C4-2B (cell line): ENCODE measurements around the gene TSPAN4.
A peak's percentile ranks its signal among the peaks of the same experiment; 100 is the strongest.

Experiments
- H3K27ac ChIP-seq: fragments of 450-650 bp; 2 replicates; pipeline ENCODE4 v1.5.1; 2017
- CTCF ChIP-seq: fragments of 450-650 bp; conservative IDR thresholded peaks from 2 replicates; pipeline ENCODE4 v1.5.1; 2017; ENCODE audit warnings: mild to moderate bottlenecking
- ZFX ChIP-seq: fragments of 450-650 bp; IDR thresholded peaks from 2 replicates; pipeline ENCODE4 v1.6.1; 2017

TSPAN4 gene

GRCh38 chr11:873706-874105 is 31.1 kb downstream of the TSPAN4 start:
- no peak for TF ChIP-seq CTCF
- TF ChIP-seq ZFX, result no peak
- no peak overlapping the region for H3K27ac ChIP-seq

- no peak overlapping the region for H3K27ac ChIP-seq
- TF ChIP-seq CTCF (no peak), ZFX (no peak)
Observed at GRCh38 chr11:875203-875602, 32.6 kb downstream of the TSPAN4 start.

GRCh38 chr11:875769-876301 is 33.2 kb downstream of the TSPAN4 start:
- no peak for TF ChIP-seq CTCF
- TF ChIP-seq ZFX, result no peak
- peak overlapping the region; percentile 57 for H3K27ac ChIP-seq

- no peak for TF ChIP-seq CTCF
- TF ChIP-seq ZFX, result no peak
- H3K27ac ChIP-seq, result peak overlapping the region; percentile 57
Observed at GRCh38 chr11:876545-876944, 33.9 kb downstream of the TSPAN4 start.

GRCh38 chr11:877565-877964 is 34.9 kb downstream of the TSPAN4 start:
- peak overlapping the region; percentile 57 for H3K27ac ChIP-seq

GRCh38 chr11:880447-880846 is 37.8 kb downstream of the TSPAN4 start:
- TF ChIP-seq CTCF (no peak), ZFX (no peak)
- H3K27ac ChIP-seq, result no peak overlapping the region

More at GRCh38 chr11:877565-877964, 34.9 kb downstream of the TSPAN4 start:
- TF ChIP-seq ZFX (no peak), CTCF (no peak)

GRCh38 chr11:882596-882995 is 39.9 kb downstream of the TSPAN4 start:
- H3K27ac ChIP-seq, result no peak overlapping the region
- TF ChIP-seq CTCF (no peak), ZFX (no peak)
